K562 (cell line): ENCODE measurements around the gene ANKRD44. TPM values are rescaled to one million over a fixed set of nuclear protein-coding genes. Genes with fewer than 3 reads are reported as not detected.

Experiments used
- ATAC-seq: fragments of 200-7000 bp; cut with Tn5 transposase; 3 replicates; pipeline ENCODE4 v1.9.1; 2020; ENCODE audit warnings: moderate library complexity
- BruUV-seq: library from RNA; stranded (reverse); fragments of 400-500 nt; replicated peaks from 2 replicates; lab custom pipeline; 2021; lab: Mats Ljungman, UMichigan
- CTCF ChIA-PET: fragments of 300-600 bp; formaldehyde crosslinking; extraction: SDS; loops from one replicate; lab custom pipeline; 2021; ENCODE audit warnings: low intra/inter-chr PET ratio; lab: Yijun Ruan, JAX
- POLR2A ChIA-PET: fragments of 300-600, 350-650 bp; sonication (Branson Sonifier 250); formaldehyde crosslinking; extraction: SDS; loops from one replicate; lab custom pipeline; 2021; ENCODE audit warnings: antibody characterized with exemption, inconsistent platforms; lab: Yijun Ruan, JAX
- DNase-seq, 4 experiments: peaks; one replicate each; pipeline versions ENCODE4 v3.0.0 to v3.0.0-alpha.2; 2011 to 2018; ENCODE audit warnings: low spot score in 3 of 4, mixed read lengths in 3 of 4; ENCODE audit errors: extremely low read depth in 1 of 4
- FAIRE-seq: peaks from 2 replicates; lab custom pipeline; 2011; peaks lifted over from hg19 to GRCh38; lab: Jason Lieb, UNC
- H2AFZ ChIP-seq: 2 replicates; pipeline ENCODE4 v1.6.0; 2011; ENCODE audit warnings: low read depth, low read length, control low read depth, inconsistent platforms
- H3K27ac ChIP-seq: fragments of 200-600 bp; 3 replicates; pipeline ENCODE4 v1.8.0; 2011; ENCODE audit warnings: low read depth, mild to moderate bottlenecking, control low read depth, inconsistent platforms, low read length, moderate library complexity, mixed read lengths; ENCODE audit errors: extremely low read depth
- H3K27me3 ChIP-seq, 2 experiments: fragments of 300-600 bp in 1 of 2; 2 replicates in 1 of 2; 3 replicates in 1 of 2; pipeline versions ENCODE4 v1.6.0 to v1.8.0; 2011; ENCODE audit warnings: inconsistent platforms in 2 of 2, low read length in 2 of 2, mild to moderate bottlenecking in 1 of 2, mixed read lengths in 1 of 2, moderate library complexity in 1 of 2; ENCODE audit not compliant: control insufficient read depth in 2 of 2, insufficient read depth in 2 of 2
- H3K36me3 ChIP-seq: fragments of 300-600 bp; 3 replicates; pipeline ENCODE4 v1.8.0; 2011; ENCODE audit warnings: mild to moderate bottlenecking, low read length, inconsistent platforms; ENCODE audit not compliant: control insufficient read depth, insufficient read depth
- H3K4me1 ChIP-seq, 2 experiments: fragments of 200-600 bp in 1 of 2; replicated peaks in 1 of 2; 2 replicates in 1 of 2; 3 replicates in 1 of 2; pipeline versions ENCODE4 v1.5.1 to v1.8.0; 2011; ENCODE audit warnings: inconsistent platforms in 2 of 2, low read length in 2 of 2, mild to moderate bottlenecking in 1 of 2, mixed read lengths in 1 of 2, moderate library complexity in 1 of 2; ENCODE audit not compliant: control insufficient read depth in 2 of 2, insufficient read depth in 2 of 2
- H3K4me2 ChIP-seq: 2 replicates; pipeline ENCODE4 v1.6.1; 2011; ENCODE audit warnings: low read length, control low read depth, inconsistent platforms, mixed read lengths; ENCODE audit not compliant: insufficient read depth
- H3K4me3 ChIP-seq: fragments of 200-600 bp; sonication (generic), shearing (Covaris generic); 2 replicates; pipeline ENCODE4 v1.5.1; 2016; ENCODE audit warnings: control low read depth, inconsistent platforms
- H3K79me2 ChIP-seq: fragments of 200-600 bp; 3 replicates; pipeline ENCODE4 v1.8.0; 2011; ENCODE audit warnings: low read length, inconsistent platforms; ENCODE audit not compliant: control insufficient read depth, insufficient read depth
- H3K9ac ChIP-seq, 2 experiments: 2 replicates each; pipeline versions ENCODE4 v1.6.0 to v1.6.1; 2011; ENCODE audit warnings: low read depth in 2 of 2, low read length in 2 of 2, control low read depth in 1 of 2, inconsistent platforms in 1 of 2, mild to moderate bottlenecking in 1 of 2, mixed read lengths in 1 of 2; ENCODE audit not compliant: insufficient read depth in 1 of 2
- H3K9me1 ChIP-seq: one replicate; pipeline ENCODE4 v1.6.0; 2011; ENCODE audit warnings: inconsistent platforms, mild to moderate bottlenecking, low read length, moderate library complexity; ENCODE audit not compliant: control insufficient read depth, insufficient read depth
- H3K9me3 ChIP-seq: replicated peaks from 2 replicates; pipeline ENCODE4 v1.5.1; 2011; ENCODE audit warnings: low read depth, low read length, inconsistent platforms; ENCODE audit not compliant: control insufficient read depth, insufficient read depth
- H4K20me1 ChIP-seq: replicated peaks from 2 replicates; pipeline ENCODE4 v1.6.1; 2011; ENCODE audit warnings: low read length, inconsistent platforms, mixed read lengths; ENCODE audit not compliant: control insufficient read depth, insufficient read depth
- ARID1B ChIP-seq: fragments of 450-650 bp; IDR thresholded peaks from 2 replicates; pipeline ENCODE4 v1.6.1; 2016; ENCODE audit warnings: antibody characterized with exemption, mild to moderate bottlenecking, inconsistent platforms
- HDAC1 ChIP-seq, 2 experiments: fragments of 450-650 bp; IDR thresholded peaks; 2 replicates each; pipeline ENCODE4 v1.6.1; 2016 to 2017; ENCODE audit warnings: inconsistent platforms in 1 of 2, mild to moderate bottlenecking in 1 of 2, moderate library complexity in 1 of 2
- MBD1 ChIP-seq: fragments of 250-450 bp; sonication (Bioruptor Pico); IDR thresholded peaks from 2 replicates; pipeline ENCODE4 v1.8.0; 2022; ENCODE audit warnings: inconsistent platforms
- MCM5 ChIP-seq: fragments of 450-650 bp; IDR thresholded peaks from 2 replicates; pipeline ENCODE4 v1.6.1; 2016; ENCODE audit warnings: low read depth
- MTA2 ChIP-seq: fragments of 450-650 bp; IDR thresholded peaks from 2 replicates; pipeline ENCODE4 v1.6.1; 2016; ENCODE audit warnings: low read depth
- RBM22 ChIP-seq: fragments of 200-400 bp; formaldehyde crosslinking; IDR thresholded peaks from 2 replicates; pipeline ENCODE4 v1.6.1; 2018; ENCODE audit warnings: low read length, low read depth; ENCODE audit not compliant: poor library complexity, severe bottlenecking
- RBM34 ChIP-seq: fragments of 200-400 bp; formaldehyde crosslinking; IDR thresholded peaks from 2 replicates; pipeline ENCODE4 v1.6.1; 2018; ENCODE audit warnings: low read length, borderline replicate concordance; ENCODE audit not compliant: insufficient read depth
- SAP30 ChIP-seq: fragments of 200-600 bp; sonication (generic); IDR thresholded peaks from 2 replicates; pipeline ENCODE4 v1.6.1; 2012; ENCODE audit warnings: borderline replicate concordance, low read depth, mild to moderate bottlenecking, moderate library complexity, low read length, control low read depth, inconsistent platforms; ENCODE audit not compliant: insufficient read depth, poor library complexity, severe bottlenecking
- SMARCA5 ChIP-seq: fragments of 450-650 bp; IDR thresholded peaks from 2 replicates; pipeline ENCODE4 v1.6.1; 2016
- ZNF639 ChIP-seq, 2 experiments: fragments of 200-800 bp in 1 of 2; sonication (Bioruptor generic) in 1 of 2; sonication (generic) in 1 of 2; formaldehyde crosslinking in 1 of 2; IDR thresholded peaks in 1 of 2; conservative IDR thresholded peaks in 1 of 2; 2 replicates each; pipeline versions ENCODE4 v1.5.0 to v1.6.1; 2016 to 2020; ENCODE audit warnings: missing compliant biosample characterization in 1 of 2, missing genetic modification characterization in 1 of 2, missing genetic modification reagents in 1 of 2
- WGBS: fragments of 100-300 bp; shearing (Covaris generic); methylation state at CpG from one replicate; pipeline ENCODE4 v1.1.6; 2016; ENCODE audit warnings: low coverage, mixed read lengths; ENCODE audit not compliant: insufficient coverage; ENCODE audit errors: missing lambda C conversion rate; 5-methylcytosine and 5-hydroxymethylcytosine counted together
- in situ Hi-C: fragments of 300-500 bp; cut with MboI; formaldehyde crosslinking; loops from 4 replicates; pipeline ENCODE4 v1.15.0; 2018; ENCODE audit warnings: inconsistent platforms, mixed read lengths
- intact Hi-C: fragments of 100-400 bp; cut with micrococcal nuclease; formaldehyde crosslinking; loops from 2 replicates; pipeline ENCODE4 v1.14.2; 2022
- polyA plus RNA-seq, 8 experiments: library from polyadenylated mRNA; depleted of rRNA in 4 of 8; stranded (reverse) in 5 of 8; unstranded in 3 of 8; fragments of >200 nt; fragmentation: Nextera tagmentation in 2 of 8; fragmentation: Illumina TruSeq in 1 of 8; extraction: Ambion mirVana in 2 of 8; extraction: Trizol in 1 of 8; gene quantifications; 2 replicates each; pipeline versions ENCODE4 v1.2.1 to v1.2.3, GENCODE V29; 2011 to 2014; ENCODE audit warnings: inconsistent platforms in 1 of 8, missing spikeins in 1 of 8
- total RNA-seq, 7 experiments: library from RNA; depleted of rRNA in 6 of 7; stranded (reverse); fragments of >200 nt in 6 of 7; fragmentation: Illumina TruSeq in 2 of 7; extraction: Trizol in 2 of 7; gene quantifications; 2 replicates each; pipeline versions ENCODE4 v1.2.1 to v1.2.3, GENCODE V29; 2011 to 2021; ENCODE audit warnings: low replicate concordance in 1 of 7

The ANKRD44 gene
- total and polyA plus RNA-seq, 9 of the 15 experiments (the other 6 are each of a cell fraction or from before 2014, with no cell fraction given): 0.03 to 0.64 (median 0.07) TPM; not detected in 3

GRCh38 chr2:197115325-197115724 lies 195.3 kb downstream of the ANKRD44 start:
- DNase-seq (no peak), FAIRE-seq (no peak), ATAC-seq (no peak)
- no peak overlapping the region for H3K27ac ChIP-seq
- no peak overlapping the region for H3K9ac ChIP-seq
- ChIA-PET POLR2A (no interaction called here), CTCF (interaction anchor here (0.6 kb wide), 1 partner anchor 52 kb away, joined by 3 read pairs; no protein-coding TSS in a partner anchor)
- no peaks in the 10 kb centered on the region for H4K20me1 ChIP-seq
- intact Hi-C loops: loop anchor here (10.0 kb wide), 1 partner anchor 659 kb away; no protein-coding TSS in a partner anchor
- no peak overlapping the region for H2AFZ ChIP-seq
- TF ChIP-seq ZNF639 (CRISPR knock-in tag; conservative IDR thresholded peaks at IDR 0.05 in 1 of 2, IDR thresholded peaks at IDR 0.05 in 1 of 2): no peak
- no peaks in the 10 kb centered on the region for H3K79me2 ChIP-seq
- in situ Hi-C loops: loop anchor here (10.0 kb wide), 1 partner anchor 269 kb away; no protein-coding TSS in a partner anchor
- BruUV-seq: no TSS peak
- no peaks in the 10 kb centered on the region for H3K27me3 ChIP-seq
- no peak overlapping the region for H3K4me3 ChIP-seq
- H3K9me1 ChIP-seq: no peaks in the 10 kb centered on the region
- H3K36me3 ChIP-seq: no peaks in the 10 kb centered on the region
- no peak overlapping the region for H3K4me2 ChIP-seq
- no peaks in the 10 kb centered on the region for H3K9me3 ChIP-seq
- H3K4me1 ChIP-seq: no peaks in the 10 kb centered on the region

- Histone ChIP-seq H3K4me3 (no peak overlapping the region), H3K27ac (no peak overlapping the region), H3K9me3 (no peaks in the 10 kb centered on the region), H3K79me2 (no peaks in the 10 kb centered on the region), H2AFZ (no peak overlapping the region), H4K20me1 (no peaks in the 10 kb centered on the region), H3K9me1 (no peaks in the 10 kb centered on the region), H3K4me2 (no peak overlapping the region), H3K9ac (no peak overlapping the region), H3K4me1 (no peaks in the 10 kb centered on the region), H3K27me3 (no peaks in the 10 kb centered on the region), H3K36me3 (no peaks in the 10 kb centered on the region)
- WGBS: 0% methylated on average over 1 of the region's 1 CpG
- intact Hi-C loops (loop anchor here (1.0 to 10.0 kb wide), 2 partner anchors 55 to 662 kb away; no protein-coding TSS in a partner anchor), in situ Hi-C loops (loop anchor here (10.0 kb wide), 1 partner anchor 272 kb away; no protein-coding TSS in a partner anchor)
- ChIA-PET POLR2A (interaction anchor here (0.7 kb wide), 1 partner anchor 15 kb away, joined by 3 read pairs; no protein-coding TSS in a partner anchor), CTCF (interaction anchor here (0.6 to 0.9 kb wide), 2 partner anchors 265 to 666 kb away, joined by 3 to 5 read pairs; no protein-coding TSS in a partner anchor)
- FAIRE-seq (no peak), DNase-seq (peak; percentile 7 to 11 (median 9)), ATAC-seq (no peak)
- BruUV-seq: no TSS peak
- no peak for TF ChIP-seq HDAC1 (IDR thresholded peaks at IDR 0.05)
- no peak for TF ChIP-seq MTA2
- no peak for TF ChIP-seq RBM34
- no peak for TF ChIP-seq ARID1B
- TF ChIP-seq MBD1 (CRISPR knock-in tag): no peak
- TF ChIP-seq MCM5: no peak
- no peak for TF ChIP-seq RBM22
- TF ChIP-seq SMARCA5: no peak
- no peak for TF ChIP-seq SAP30
Observed at GRCh38 chr2:197113275-197113711, 197.3 kb downstream of the ANKRD44 start.
